HG03097 (cell line): Measurements from ENCODE around the gene HGS.
"Not testable (repeated sequence)": the region's sequence is repeated elsewhere in the genome, so short reads cannot be mapped to it uniquely, and the experiment has no call there.

Source experiments
- ATAC-seq: cut with Tn5 transposase; IDR thresholded peaks from one replicate; pipeline ENCODE4 v1.9.1; 2021; ENCODE audit not compliant: unreplicated experiment, low FRiP score

Gene HGS

GRCh38 chr17:81738801-81739393, 55.1 kb downstream of the HGS start:
- ATAC-seq = no peak

- not testable (repeated sequence) for ATAC-seq
Observed at GRCh38 chr17:81739593-81739992, 55.8 kb downstream of the HGS start.

DNA sequence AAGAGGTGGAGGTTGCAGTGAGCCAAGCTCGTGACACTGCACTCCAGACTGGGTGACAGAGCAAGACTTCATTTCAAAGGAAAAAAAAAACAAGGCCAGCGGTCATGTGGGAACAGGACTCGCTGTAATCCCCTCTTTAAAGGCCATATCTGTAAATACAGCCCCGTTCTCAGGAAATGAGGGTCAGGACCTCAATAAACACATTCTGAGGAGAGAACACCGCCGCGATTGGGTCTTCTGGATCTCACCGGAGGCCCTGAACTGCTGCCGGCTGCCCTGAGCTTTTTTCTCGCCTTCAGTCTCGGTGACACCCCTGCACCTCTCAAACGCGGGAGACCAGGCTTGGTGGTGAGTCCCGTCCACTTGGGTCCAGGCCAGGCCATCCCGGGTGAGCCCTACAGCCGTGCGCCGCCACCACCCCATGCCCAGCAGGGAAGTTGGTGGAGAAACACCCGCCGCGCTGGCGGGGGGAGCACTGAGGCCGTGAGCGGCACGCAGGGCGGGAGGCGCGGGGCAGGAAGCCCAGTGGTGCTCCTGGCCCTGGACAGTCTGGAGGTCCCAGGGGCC, 56.7 kb downstream of the HGS start:
- ATAC-seq = no peak

GRCh38 chr17:81741049-81741593, 57.3 kb downstream of the HGS start:
- ATAC-seq = no peak

GRCh38 chr17:81741594-81742452, 58.0 kb downstream of the HGS start:
- ATAC-seq = no peak
